ENCODE results near the gene BEND5.

The BEND5 gene

GRCh38 chr1:48720929-48721328 is 55.8 kb downstream of the BEND5 start:
- H3K36me3 ChIP-seq (ENCODE audit: control insufficient read depth in 2 of 2, insufficient read depth in 1 of 2, low read length in 2 of 2): no peaks in the 10 kb centered on the region
- no peak overlapping the region for H3K4me3 ChIP-seq (ENCODE audit: low read depth, low read length)
- no peaks in the 10 kb centered on the region for H3K9me3 ChIP-seq (ENCODE audit: control insufficient read depth, insufficient read depth, low read depth, low read length)
- no peaks in the 10 kb centered on the region for H3K4me1 ChIP-seq (ENCODE audit: control insufficient read depth, insufficient read depth, low read length)
- POLR2A ChIA-PET: no interaction called here
- H3K27ac ChIP-seq (ENCODE audit: extremely low read depth, low read depth, low read length): no peak overlapping the region
- TF ChIP-seq ZNF707 (tag by site-specific recombination; IDR thresholded peaks at IDR 0.05): no peak
- TF ChIP-seq KLF16 (tag by site-specific recombination; IDR thresholded peaks at IDR 0.05): no peak
- TF ChIP-seq ZNF654 (tag by site-specific recombination; IDR thresholded peaks at IDR 0.05; ENCODE audit: low read depth): no peak
- TF ChIP-seq HOXA7 (CRISPR knock-in tag; IDR thresholded peaks at IDR 0.05; ENCODE audit: borderline replicate concordance): no peak
- no peak for TF ChIP-seq ZNF350 (tag by site-specific recombination; IDR thresholded peaks at IDR 0.05)
- TF ChIP-seq ZNF549 (tag by site-specific recombination; IDR thresholded peaks at IDR 0.05): no peak
- no peak for TF ChIP-seq ZNF292 (tag by site-specific recombination; IDR thresholded peaks at IDR 0.05; ENCODE audit: borderline replicate concordance, low read depth)
- no peak for TF ChIP-seq ZNF341 (tag by site-specific recombination; IDR thresholded peaks at IDR 0.05; ENCODE audit: low read depth)
- TF ChIP-seq ZNF544 (tag by site-specific recombination; IDR thresholded peaks at IDR 0.05): no peak
- no peak for TF ChIP-seq ZNF701 (tag by site-specific recombination; IDR thresholded peaks at IDR 0.05)
- no peak for TF ChIP-seq ZNF16 (tag by site-specific recombination; IDR thresholded peaks at IDR 0.05; ENCODE audit: low read depth)
- TF ChIP-seq ZNF488 (tag by site-specific recombination; IDR thresholded peaks at IDR 0.05): no peak
- TF ChIP-seq ZNF37A (tag by site-specific recombination; IDR thresholded peaks at IDR 0.05): no peak
- TF ChIP-seq ZNF792 (tag by site-specific recombination; IDR thresholded peaks at IDR 0.05): no peak
- TF ChIP-seq BCL11A (tag by site-specific recombination; IDR thresholded peaks at IDR 0.05; ENCODE audit: low read depth): no peak
- TF ChIP-seq ZNF561 (tag by site-specific recombination; IDR thresholded peaks at IDR 0.05; ENCODE audit: borderline replicate concordance): no peak
- TF ChIP-seq ZNF223 (tag by site-specific recombination; IDR thresholded peaks at IDR 0.05): no peak
- TF ChIP-seq ZSCAN4 (tag by site-specific recombination; IDR thresholded peaks at IDR 0.05): no peak
- no peak for TF ChIP-seq KLF1 (tag by site-specific recombination; IDR thresholded peaks at IDR 0.05)
- TF ChIP-seq ZBTB1 (tag by site-specific recombination; IDR thresholded peaks at IDR 0.05): no peak
- CTCF ChIA-PET: interaction anchor here (1.2 kb wide), 1 partner anchor 43 kb away, joined by 3 read pairs; no protein-coding TSS in a partner anchor

- H3K9me3 ChIP-seq (ENCODE audit: control insufficient read depth, insufficient read depth, low read depth, low read length): no peaks in the 10 kb centered on the region
- no peaks in the 10 kb centered on the region for H3K4me1 ChIP-seq (ENCODE audit: control insufficient read depth, insufficient read depth, low read length)
- POLR2A ChIA-PET: no interaction called here
- no peaks in the 10 kb centered on the region for H3K36me3 ChIP-seq (ENCODE audit: control insufficient read depth in 2 of 2, insufficient read depth in 1 of 2, low read length in 2 of 2)
- no peak overlapping the region for H3K27ac ChIP-seq (ENCODE audit: extremely low read depth, low read depth, low read length)
- TF ChIP-seq ZNF660 (tag by site-specific recombination; IDR thresholded peaks at IDR 0.05): no peak
- TF ChIP-seq FEZF1 (tag by site-specific recombination; IDR thresholded peaks at IDR 0.05): no peak
- no peak for TF ChIP-seq ZBTB8A (tag by site-specific recombination; IDR thresholded peaks at IDR 0.05)
- TF ChIP-seq ZSCAN5A (tag by site-specific recombination; IDR thresholded peaks at IDR 0.05): no peak
- TF ChIP-seq OSR2 (tag by site-specific recombination; IDR thresholded peaks at IDR 0.05): no peak
- TF ChIP-seq ZNF585B (tag by site-specific recombination; IDR thresholded peaks at IDR 0.05): no peak
- TF ChIP-seq ZEB2 (tag by site-specific recombination; IDR thresholded peaks at IDR 0.05): no peak
- CTCF ChIA-PET: no interaction called here
- H3K4me3 ChIP-seq (ENCODE audit: low read depth, low read length): no peak overlapping the region
Observed at GRCh38 chr1:48718705-48719104, 58.0 kb downstream of the BEND5 start.

All from HEK293 (cell line).